NCI-H1436 (cell line): ENCODE results near the gene SCYL1.
A peak's percentile ranks its signal among the peaks of the same experiment; 100 is the strongest.

ENCODE experiments used
- DNase-seq: peaks from one replicate; lab custom pipeline; 2025; lab: John Stamatoyannopoulos, UW

Gene SCYL1

GRCh38 chr11:65571420-65571819, 46.5 kb downstream of the SCYL1 start:
- no peak for DNase-seq

GRCh38 chr11:65571940-65572339, 47.1 kb downstream of the SCYL1 start:
- no peak for DNase-seq

GRCh38 chr11:65572356-65573051, 47.6 kb downstream of the SCYL1 start, which contains the start of gene FAM89B:
TSS of gene FAM89B (plus strand) at chr11:65572538. CDS start at chr11:65572670, 132 bp downstream.
- peak; percentile 85 for DNase-seq

- no peak for DNase-seq
These were observed 48.7 kb downstream of the SCYL1 start for GRCh38 chr11:65573391-65574079.

GRCh38 chr11:65574109-65574810, 49.4 kb downstream of the SCYL1 start:
- peak; percentile 54 for DNase-seq

- DNase-seq, result no peak
These were observed 50.1 kb downstream of the SCYL1 start for GRCh38 chr11:65574811-65575567.

- peak; percentile 36 for DNase-seq
These were observed 50.8 kb downstream of the SCYL1 start, which contains the start of gene EHBP1L1 for GRCh38 chr11:65575568-65576231. TSS of gene EHBP1L1 (plus strand) at chr11:65576053. CDS start at chr11:65576303, 250 bp downstream.

GRCh38 chr11:65576232-65576866, 51.5 kb downstream of the SCYL1 start:
- no peak for DNase-seq

- no peak for DNase-seq
These were observed 52.2 kb downstream of the SCYL1 start for GRCh38 chr11:65576867-65577755.

- no peak for DNase-seq
These were observed 52.9 kb downstream of the SCYL1 start for GRCh38 chr11:65577756-65578109.

GRCh38 chr11:65578134-65578533, 53.3 kb downstream of the SCYL1 start:
- DNase-seq, result no peak

GRCh38 chr11:65578667-65579066, 53.8 kb downstream of the SCYL1 start:
- no peak for DNase-seq

GRCh38 chr11:65579291-65579690, 54.4 kb downstream of the SCYL1 start:
- DNase-seq, result no peak

GRCh38 chr11:65580031-65580692, 55.3 kb downstream of the SCYL1 start:
- no peak for DNase-seq

- DNase-seq, result no peak
These were observed 55.9 kb downstream of the SCYL1 start for GRCh38 chr11:65580756-65581155.

- DNase-seq, result no peak
These were observed 57.0 kb downstream of the SCYL1 start for GRCh38 chr11:65581928-65582327.

GRCh38 chr11:65583589-65583988, 58.7 kb downstream of the SCYL1 start:
- DNase-seq, result no peak

GRCh38 chr11:65584106-65584505, 59.2 kb downstream of the SCYL1 start:
- DNase-seq, result no peak

- no peak for DNase-seq
These were observed 59.9 kb downstream of the SCYL1 start for GRCh38 chr11:65584723-65585171.
